SIG-M5 treated with dmso at 0.1 percent for 504 hours (cell line): ENCODE measurements around the gene IQSEC1.

ENCODE experiments used
- DNase-seq: peaks from one replicate; lab custom pipeline; 2025; ENCODE audit not compliant: unreplicated experiment; lab: John Stamatoyannopoulos, UW

IQSEC1 gene

GRCh38 chr3:13032206-13032605 lies 41.0 kb downstream of the IQSEC1 start:
- DNase-seq, result no peak

GRCh38 chr3:13031621-13032020 lies 41.6 kb downstream of the IQSEC1 start:
- no peak for DNase-seq

- no peak for DNase-seq
Observed at GRCh38 chr3:13030684-13031083, 42.5 kb downstream of the IQSEC1 start.

GRCh38 chr3:13028010-13028821 lies 45.0 kb downstream of the IQSEC1 start:
- no peak for DNase-seq

DNA sequence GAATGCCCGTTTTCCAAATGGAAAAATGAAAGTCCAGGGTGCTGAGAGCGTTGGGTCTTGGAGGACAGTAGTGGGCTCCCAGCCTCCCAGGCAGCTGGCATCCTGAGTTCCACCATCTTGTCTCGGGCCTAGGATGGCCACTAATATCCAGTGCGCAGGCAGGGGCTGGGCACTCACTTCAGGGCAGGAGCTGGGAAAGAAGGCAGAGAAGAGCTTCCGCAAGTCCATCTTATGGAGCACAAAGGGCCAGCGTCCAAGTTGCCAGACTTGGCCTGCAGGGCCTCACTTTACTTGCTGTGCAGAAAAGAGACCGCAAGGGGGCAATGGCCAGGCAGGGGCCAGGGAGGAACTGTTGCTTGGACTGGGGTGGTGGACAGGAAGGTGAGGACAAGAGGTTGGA lies 46.1 kb downstream of the IQSEC1 start:
- DNase-seq, result no peak

DNA sequence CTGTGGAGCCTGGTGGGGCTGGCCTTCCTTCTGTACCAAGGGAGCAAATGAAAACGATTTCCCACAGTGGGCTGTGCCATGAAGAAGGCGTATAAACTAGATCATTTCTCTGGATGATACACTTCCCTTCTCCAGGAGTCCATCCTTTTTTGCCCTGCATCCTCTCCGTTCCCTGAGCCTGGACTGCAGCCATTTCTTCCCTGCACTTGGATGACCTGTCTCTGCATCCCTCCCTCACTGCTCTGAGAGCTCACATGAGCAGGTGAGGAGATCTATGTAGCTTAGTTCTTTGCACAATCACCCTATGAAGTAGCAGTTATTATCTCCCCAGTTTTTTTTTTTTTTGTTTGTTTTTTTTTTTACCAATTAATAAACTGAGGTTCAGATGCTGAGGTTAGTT lies 46.7 kb downstream of the IQSEC1 start:
- DNase-seq, result no peak

GRCh38 chr3:13025778-13026518 lies 47.3 kb downstream of the IQSEC1 start:
- DNase-seq, result no peak

DNA sequence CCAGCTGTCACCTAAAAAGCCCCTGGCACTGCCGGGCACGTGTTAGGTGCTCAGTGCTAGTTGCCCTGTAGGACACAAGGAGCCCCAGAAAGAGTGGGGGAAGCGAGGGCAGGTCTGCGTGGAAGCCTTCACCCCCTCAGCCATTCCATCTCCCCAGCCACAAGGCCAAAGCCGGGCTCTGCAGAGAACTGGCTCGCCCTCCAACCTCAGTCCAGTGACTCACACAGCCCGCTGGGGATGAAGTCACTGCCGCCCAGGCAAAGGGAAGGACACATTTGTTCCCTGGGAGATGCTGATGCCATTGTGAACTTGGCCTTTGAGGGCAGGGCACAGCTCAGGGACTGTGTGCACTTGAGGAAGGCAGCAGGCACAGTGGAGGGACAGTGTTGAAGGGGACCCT lies 48.1 kb downstream of the IQSEC1 start:
- peak; percentile 4 for DNase-seq

DNA sequence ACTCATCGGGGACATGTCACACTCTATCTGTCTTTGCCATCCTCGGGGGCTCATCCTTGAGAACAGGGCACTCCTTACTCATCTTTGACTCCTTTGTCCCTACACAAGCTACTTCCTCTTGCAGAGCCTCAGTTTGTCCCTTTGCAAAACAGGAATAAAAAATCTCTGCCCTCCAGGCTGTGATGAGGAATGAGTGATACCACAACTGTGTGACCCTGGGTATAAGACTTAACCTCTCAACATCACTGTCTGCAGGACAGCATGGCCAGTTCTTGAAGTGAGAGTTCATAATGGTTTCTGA lies 48.5 kb downstream of the IQSEC1 start:
- no peak for DNase-seq

GRCh38 chr3:13023971-13024764 lies 49.1 kb downstream of the IQSEC1 start:
- no peak for DNase-seq

DNA sequence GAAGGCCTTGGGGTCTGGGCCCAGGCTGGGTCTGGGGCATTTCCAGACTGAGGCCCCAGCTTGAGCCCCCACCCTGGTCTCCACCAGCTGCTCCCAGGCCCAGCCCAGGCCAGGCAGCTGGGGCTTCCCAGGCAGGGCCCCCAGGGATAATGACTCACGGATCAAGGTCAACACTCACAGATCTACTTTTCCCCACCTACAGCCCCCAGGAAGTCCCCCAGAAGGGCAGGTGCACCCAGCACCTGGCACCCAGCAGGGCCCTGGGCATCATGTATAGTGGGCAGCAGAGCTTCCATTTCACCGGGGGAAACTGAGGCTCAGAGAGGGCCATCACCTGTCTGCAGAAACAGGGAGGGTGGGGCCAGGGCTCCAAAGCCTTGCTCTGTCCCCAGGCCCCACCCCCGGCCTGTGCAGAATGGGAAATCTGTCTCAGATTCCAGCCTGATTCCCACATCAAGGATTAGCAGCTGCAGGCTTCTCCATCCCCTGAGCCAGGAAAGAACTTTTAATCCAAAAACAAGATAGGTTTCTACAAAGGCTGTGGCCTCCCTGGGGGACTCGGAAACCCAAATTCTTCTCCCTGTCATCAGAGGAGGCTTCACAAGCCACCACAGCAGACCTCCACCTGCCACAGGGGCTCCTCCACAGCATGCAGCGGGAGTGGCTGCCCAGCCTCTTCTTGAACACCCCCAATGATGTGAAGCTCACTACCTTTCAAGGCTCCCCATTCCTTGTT lies 49.8 kb downstream of the IQSEC1 start:
- DNase-seq, result no peak

GRCh38 chr3:13022348-13023234 lies 50.6 kb downstream of the IQSEC1 start:
- no peak for DNase-seq

DNA sequence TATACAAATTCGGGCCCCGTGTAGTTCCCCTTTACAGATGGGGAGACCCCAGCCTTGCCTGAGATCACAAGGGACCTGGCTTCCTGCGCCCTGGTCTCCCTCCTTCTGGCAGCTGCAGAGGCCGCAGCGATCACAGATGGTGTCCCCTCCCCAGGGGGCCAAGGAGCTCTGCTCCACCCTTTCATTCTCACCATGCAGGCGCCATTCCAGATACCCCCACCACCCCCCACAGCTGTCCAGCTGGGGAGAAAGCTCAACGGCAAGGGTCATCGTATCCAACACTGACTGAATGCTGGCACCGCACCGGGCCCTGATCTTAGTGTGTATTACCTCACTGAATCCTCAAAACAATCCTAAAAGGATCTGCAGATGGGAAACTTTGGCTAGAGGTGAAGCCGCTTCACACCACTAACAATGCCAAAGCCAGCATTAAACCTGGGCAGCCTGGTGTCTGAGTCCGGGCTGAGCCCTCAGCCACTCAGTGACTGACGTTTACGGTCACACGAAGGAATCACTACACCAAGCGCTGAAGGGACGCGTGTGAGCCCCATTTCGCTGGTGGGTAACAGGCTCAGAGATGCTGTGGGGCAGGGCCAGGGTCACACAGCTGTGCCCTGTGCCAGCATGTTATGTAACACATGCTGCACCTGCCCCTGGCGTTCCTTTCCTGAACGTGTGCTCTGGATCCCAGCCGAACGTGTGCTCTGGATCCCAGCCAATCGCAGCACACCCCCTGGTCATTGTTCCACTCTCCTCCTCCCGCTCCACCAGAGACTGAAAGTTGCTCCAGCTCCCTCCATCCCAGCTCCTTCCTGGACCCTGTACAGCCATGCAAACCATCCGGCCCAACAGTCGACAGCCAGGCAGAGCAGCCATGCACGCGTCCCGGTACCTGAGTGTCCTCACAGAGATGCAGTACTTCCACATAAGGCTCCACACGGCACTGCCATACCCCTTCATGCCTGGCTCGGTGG lies 51.8 kb downstream of the IQSEC1 start:
- no peak for DNase-seq

DNA sequence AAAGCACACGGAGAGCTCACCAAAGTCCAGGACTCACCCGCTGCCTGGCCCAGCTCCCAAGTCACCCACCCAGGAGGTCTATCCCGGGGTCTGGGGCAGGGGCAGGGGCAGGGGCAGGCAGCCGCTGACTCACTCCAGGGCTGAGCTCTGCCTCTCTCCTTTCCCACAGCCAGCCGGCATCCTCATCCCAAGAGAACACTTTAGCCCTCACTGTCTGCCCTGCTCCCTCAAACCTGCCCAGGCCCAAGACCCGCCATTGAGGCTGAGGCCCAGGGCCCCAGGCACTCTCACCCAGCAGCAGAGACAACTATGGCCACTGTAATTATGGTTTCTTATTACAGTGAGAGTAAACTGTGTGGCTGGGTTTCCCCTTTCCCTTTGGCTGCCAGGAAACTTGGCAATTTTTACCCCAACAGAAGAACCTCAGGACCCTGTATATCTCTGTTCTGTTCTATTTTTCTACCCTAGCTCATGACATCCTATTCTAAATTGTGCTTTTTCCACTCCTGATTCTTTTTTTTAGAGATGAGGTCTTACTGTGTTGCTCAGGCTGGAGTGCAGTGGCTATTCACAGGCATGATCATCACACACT lies 53.0 kb downstream of the IQSEC1 start:
- DNase-seq, result no peak

GRCh38 chr3:13019243-13020095 lies 53.8 kb downstream of the IQSEC1 start:
- DNase-seq, result no peak

GRCh38 chr3:13018561-13019242 lies 54.5 kb downstream of the IQSEC1 start:
- no peak for DNase-seq

- DNase-seq, result no peak
Observed at GRCh38 chr3:13018043-13018451, 55.2 kb downstream of the IQSEC1 start.
